Activated CD8-positive, alpha-beta T cell treated with anti-CD3 and anti-CD28 coated beads, Interleukin-2, amount 10 ng/mL, durations not matched to agents 7 days and 5 days (primary cell): Measurements from ENCODE around the gene ST8SIA1. TPM values are rescaled to one million over a fixed set of nuclear protein-coding genes. Genes with fewer than 3 reads are reported as not detected.

Experiments
- ATAC-seq: fragments of 150-1000 bp; cut with Tn5 transposase; one replicate; pipeline ENCODE4 v1.10.0; 2021; ENCODE audit warnings: moderate library complexity
- CTCF ChIA-PET: fragments of 350-600 bp; sonication (Branson Sonifier 250); formaldehyde crosslinking; loops from one replicate; lab custom pipeline; 2021; ENCODE audit warnings: antibody characterized with exemption; lab: Charles Lee
- POLR2A ChIA-PET: fragments of 350-600 bp; sonication (Branson Sonifier 250); formaldehyde crosslinking; loops from one replicate; lab custom pipeline; 2021; ENCODE audit warnings: antibody characterized with exemption; lab: Charles Lee
- DNase-seq: peaks from one replicate; pipeline ENCODE4 v3.0.0-alpha.2; 2020
- H3K27ac Mint-ChIP-seq: one replicate; pipeline ENCODE4 v1.8.0; 2021; ENCODE audit warnings: mild to moderate bottlenecking, mixed read lengths
- H3K27me3 Mint-ChIP-seq: one replicate; pipeline ENCODE4 v1.8.0; 2021; ENCODE audit warnings: low read depth, mixed read lengths
- H3K36me3 Mint-ChIP-seq: one replicate; pipeline ENCODE4 v1.8.0; 2021; ENCODE audit warnings: low read depth, mixed read lengths
- H3K4me1 Mint-ChIP-seq: one replicate; pipeline ENCODE4 v1.8.0; 2021; ENCODE audit warnings: low read depth, mixed read lengths
- H3K4me3 Mint-ChIP-seq: one replicate; pipeline ENCODE4 v1.8.0; 2021; ENCODE audit warnings: mild to moderate bottlenecking, mixed read lengths
- H3K9me3 Mint-ChIP-seq: one replicate; pipeline ENCODE4 v1.8.0; 2022; ENCODE audit warnings: mixed read lengths; ENCODE audit not compliant: insufficient read depth
- total RNA-seq, 2 experiments: library from RNA; stranded (reverse); gene quantifications; one replicate each; pipeline ENCODE4 v1.2.3, GENCODE V29; 2021

The ST8SIA1 gene
- total RNA-seq, 2 experiments from 2014 or later: 0.29 to 0.34 TPM

- ChIA-PET POLR2A (no interaction called here), CTCF (no interaction called here)
- Mint-ChIP-seq H3K4me3 (no peak overlapping the region), H3K36me3 (no peaks in the 10 kb centered on the region), H3K9me3 (no peaks in the 10 kb centered on the region), H3K27me3 (peaks cover 4% of the 10 kb centered on the region), H3K27ac (no peak overlapping the region), H3K4me1 (no peaks in the 10 kb centered on the region)
- no peak for ATAC-seq
- DNase-seq: no peak
Observed at GRCh38 chr12:22275843-22276242, 58.7 kb downstream of the ST8SIA1 start.

GRCh38 chr12:22272335-22273151 lies 62.0 kb downstream of the ST8SIA1 start:
- Mint-ChIP-seq H3K27me3 (peaks cover 4% of the 10 kb centered on the region), H3K9me3 (no peaks in the 10 kb centered on the region), H3K4me1 (no peaks in the 10 kb centered on the region), H3K27ac (no peak overlapping the region), H3K4me3 (no peak overlapping the region), H3K36me3 (no peaks in the 10 kb centered on the region)
- DNase-seq (no peak), ATAC-seq (no peak)
- CTCF ChIA-PET: no interaction called here
- POLR2A ChIA-PET: no interaction called here

GRCh38 chr12:22271023-22271422 lies 63.5 kb downstream of the ST8SIA1 start:
- Mint-ChIP-seq H3K27ac (no peak overlapping the region), H3K4me1 (no peaks in the 10 kb centered on the region), H3K4me3 (no peak overlapping the region), H3K36me3 (no peaks in the 10 kb centered on the region), H3K27me3 (peaks cover 4% of the 10 kb centered on the region), H3K9me3 (no peaks in the 10 kb centered on the region)
- ATAC-seq (no peak), DNase-seq (no peak)
- CTCF ChIA-PET: no interaction called here
- POLR2A ChIA-PET: no interaction called here

- Mint-ChIP-seq H3K27me3 (peaks cover 5% of the 10 kb centered on the region), H3K36me3 (no peaks in the 10 kb centered on the region), H3K4me3 (no peak overlapping the region), H3K27ac (no peak overlapping the region), H3K9me3 (no peaks in the 10 kb centered on the region), H3K4me1 (no peaks in the 10 kb centered on the region)
- DNase-seq (no peak), ATAC-seq (no peak)
- ChIA-PET POLR2A (no interaction called here), CTCF (no interaction called here)
Observed at GRCh38 chr12:22268973-22269372, 65.5 kb downstream of the ST8SIA1 start.

GRCh38 chr12:22268406-22268805 lies 66.1 kb downstream of the ST8SIA1 start:
- CTCF ChIA-PET: no interaction called here
- ATAC-seq (no peak), DNase-seq (no peak)
- Mint-ChIP-seq H3K27me3 (peaks cover 7% of the 10 kb centered on the region), H3K4me1 (no peaks in the 10 kb centered on the region), H3K9me3 (no peaks in the 10 kb centered on the region), H3K36me3 (no peaks in the 10 kb centered on the region), H3K4me3 (no peak overlapping the region), H3K27ac (no peak overlapping the region)
- POLR2A ChIA-PET: no interaction called here

GRCh38 chr12:22266101-22266500 lies 68.4 kb downstream of the ST8SIA1 start:
- Mint-ChIP-seq H3K4me1 (no peaks in the 10 kb centered on the region), H3K36me3 (no peaks in the 10 kb centered on the region)
- POLR2A ChIA-PET: no interaction called here

GRCh38 chr12:22264380-22264779 lies 70.1 kb downstream of the ST8SIA1 start:
- ChIA-PET CTCF (no interaction called here), POLR2A (no interaction called here)
- ATAC-seq (no peak), DNase-seq (no peak)
- Mint-ChIP-seq H3K9me3 (no peaks in the 10 kb centered on the region), H3K4me3 (no peak overlapping the region), H3K36me3 (no peaks in the 10 kb centered on the region), H3K4me1 (no peaks in the 10 kb centered on the region), H3K27me3 (peaks cover 6% of the 10 kb centered on the region), H3K27ac (no peak overlapping the region)

More at GRCh38 chr12:22266101-22266500, 68.4 kb downstream of the ST8SIA1 start:
- H3K27me3 Mint-ChIP-seq: peaks cover 6% of the 10 kb centered on the region
- H3K4me3 Mint-ChIP-seq: no peak overlapping the region
- H3K9me3 Mint-ChIP-seq: no peaks in the 10 kb centered on the region
- CTCF ChIA-PET: no interaction called here
- DNase-seq: no peak
- H3K27ac Mint-ChIP-seq: no peak overlapping the region
- no peak for ATAC-seq

- ATAC-seq (no peak), DNase-seq (no peak)
- H3K27ac Mint-ChIP-seq: no peak overlapping the region
- no peaks in the 10 kb centered on the region for H3K36me3 Mint-ChIP-seq
- no peak overlapping the region for H3K4me3 Mint-ChIP-seq
- POLR2A ChIA-PET: no interaction called here
- H3K9me3 Mint-ChIP-seq: no peaks in the 10 kb centered on the region
- no peaks in the 10 kb centered on the region for H3K4me1 Mint-ChIP-seq
- CTCF ChIA-PET: no interaction called here
- peaks cover 6% of the 10 kb centered on the region for H3K27me3 Mint-ChIP-seq
Observed at GRCh38 chr12:22262309-22262708, 72.2 kb downstream of the ST8SIA1 start.

- Mint-ChIP-seq H3K36me3 (no peaks in the 10 kb centered on the region), H3K4me1 (no peaks in the 10 kb centered on the region), H3K27ac (no peak overlapping the region), H3K27me3 (peaks cover 2% of the 10 kb centered on the region), H3K4me3 (no peak overlapping the region), H3K9me3 (no peaks in the 10 kb centered on the region)
- ATAC-seq: no peak
- DNase-seq: no peak
- POLR2A ChIA-PET: no interaction called here
- CTCF ChIA-PET: no interaction called here
Observed at GRCh38 chr12:22257100-22257499, 77.4 kb downstream of the ST8SIA1 start.

GRCh38 chr12:22256605-22257004 lies 77.9 kb downstream of the ST8SIA1 start:
- ATAC-seq: no peak
- POLR2A ChIA-PET: no interaction called here
- Mint-ChIP-seq H3K4me1 (no peaks in the 10 kb centered on the region), H3K27me3 (peaks cover under 1% of the 10 kb centered on the region), H3K4me3 (no peak overlapping the region), H3K36me3 (no peaks in the 10 kb centered on the region), H3K27ac (no peak overlapping the region), H3K9me3 (no peaks in the 10 kb centered on the region)
- CTCF ChIA-PET: no interaction called here
- no peak for DNase-seq

GRCh38 chr12:22256041-22256441 lies 78.5 kb downstream of the ST8SIA1 start:
- no peak for ATAC-seq
- Mint-ChIP-seq H3K4me3 (no peak overlapping the region), H3K27me3 (peaks cover 1% of the 10 kb centered on the region), H3K9me3 (no peaks in the 10 kb centered on the region), H3K36me3 (no peaks in the 10 kb centered on the region), H3K27ac (no peak overlapping the region), H3K4me1 (peaks cover 4% of the 10 kb centered on the region)
- ChIA-PET POLR2A (no interaction called here), CTCF (no interaction called here)
- no peak for DNase-seq

- Mint-ChIP-seq H3K9me3 (no peaks in the 10 kb centered on the region), H3K36me3 (no peaks in the 10 kb centered on the region), H3K4me1 (peaks cover 11% of the 10 kb centered on the region), H3K27ac (no peak overlapping the region), H3K4me3 (no peak overlapping the region), H3K27me3 (peaks cover 3% of the 10 kb centered on the region)
- ChIA-PET CTCF (no interaction called here), POLR2A (no interaction called here)
- ATAC-seq: no peak
- DNase-seq: no peak
Observed at GRCh38 chr12:22255097-22255496, 79.4 kb downstream of the ST8SIA1 start.

GRCh38 chr12:22254478-22254877 lies 80.0 kb downstream of the ST8SIA1 start:
- Mint-ChIP-seq H3K27ac (no peak overlapping the region), H3K9me3 (no peaks in the 10 kb centered on the region), H3K36me3 (no peaks in the 10 kb centered on the region), H3K4me1 (peaks cover 11% of the 10 kb centered on the region), H3K27me3 (peaks cover 3% of the 10 kb centered on the region), H3K4me3 (no peak overlapping the region)
- POLR2A ChIA-PET: no interaction called here
- CTCF ChIA-PET: no interaction called here
- ATAC-seq (no peak), DNase-seq (no peak)
